Spleen (tissue), 11 donors: Measurements from ENCODE around the gene MESD. TPM values are rescaled to one million over a fixed set of nuclear protein-coding genes. Genes with fewer than 3 reads are reported as not detected.

ENCODE experiments used
- DNase-seq: peaks from one replicate; pipeline ENCODE4 v3.0.0-alpha.2; 2020
- H3K27ac ChIP-seq, 8 donors: fragments of 200-600 bp; sonication (generic) in 7 of 8; 1 replicate in 4 of 8; 2 replicates in 4 of 8; pipeline versions ENCODE4 v1.5.0 to v1.8.0; 2016 to 2021; ENCODE audit warnings: inconsistent platforms in 4 of 8, mild to moderate bottlenecking in 4 of 8, moderate library complexity in 1 of 8
- H3K27me3 ChIP-seq, 7 donors: fragments of 200-600 bp; sonication (generic) in 6 of 7; replicated peaks in 1 of 7; 1 replicate in 4 of 7; 2 replicates in 3 of 7; pipeline versions ENCODE4 v1.5.0 to v1.8.0; 2016 to 2021; ENCODE audit warnings: inconsistent platforms in 3 of 7, mild to moderate bottlenecking in 1 of 7
- H3K36me3 ChIP-seq, 6 donors: fragments of 200-600 bp; sonication (generic) in 5 of 6; 1 replicate in 4 of 6; 2 replicates in 2 of 6; pipeline versions ENCODE4 v1.5.0 to v1.8.0; 2016 to 2021; ENCODE audit warnings: inconsistent platforms in 2 of 6
- H3K4me1 ChIP-seq, 6 donors: fragments of 200-600 bp; sonication (generic) in 5 of 6; 1 replicate in 3 of 6; 2 replicates in 3 of 6; pipeline versions ENCODE4 v1.5.0 to v1.8.0; 2016 to 2021; ENCODE audit warnings: inconsistent platforms in 3 of 6
- H3K4me3 ChIP-seq, 8 donors: fragments of 200-600 bp; sonication (generic) in 7 of 8; 1 replicate in 4 of 8; 2 replicates in 4 of 8; pipeline versions ENCODE4 v1.5.0 to v1.8.0; 2016 to 2021; ENCODE audit warnings: inconsistent platforms in 4 of 8, mild to moderate bottlenecking in 4 of 8, moderate library complexity in 2 of 8
- H3K9me3 ChIP-seq, 8 donors: fragments of 200-600 bp; sonication (generic) in 7 of 8; 1 replicate in 4 of 8; 2 replicates in 4 of 8; pipeline versions ENCODE4 v1.5.0 to v1.8.0; 2016 to 2021; ENCODE audit warnings: inconsistent platforms in 4 of 8
- CTCF ChIP-seq, 11 experiments: fragments of 200-600 bp in 7 of 11; fragments of 450-650 bp in 4 of 11; sonication (generic) in 4 of 11; IDR thresholded peaks in 8 of 11; conservative IDR thresholded peaks in 3 of 11; 1 replicate in 7 of 11; 2 replicates in 4 of 11; pipeline versions ENCODE4 v1.4.0 to v1.8.0; 2016 to 2021; ENCODE audit warnings: antibody characterized with exemption in 11 of 11, inconsistent platforms in 4 of 11, mild to moderate bottlenecking in 1 of 11
- POLR2A ChIP-seq, 3 donors: fragments of 450-650 bp; IDR thresholded peaks; one replicate each; pipeline ENCODE4 v1.5.1; 2017; ENCODE audit warnings: antibody characterized with exemption in 3 of 3, mild to moderate bottlenecking in 1 of 3
- POLR2AphosphoS5 ChIP-seq, 3 donors: sonication (generic); formaldehyde crosslinking; IDR thresholded peaks; one replicate each; pipeline ENCODE4 v1.5.1; 2017; ENCODE audit warnings: antibody characterized with exemption in 3 of 3
- WGBS, 5 donors: extraction: QIAGEN DNeasy Blood & Tissue Kit in 3 of 5; methylation state at CpG; one replicate each; pipeline versions ENCODE4 v1.1.5 to v1.1.7; 2013 to 2018; 5-methylcytosine and 5-hydroxymethylcytosine counted together
- intact Hi-C: fragments of 100-400 bp; cut with DNase I; formaldehyde crosslinking; loops from one replicate; pipeline ENCODE4 v1.15.0; 2023; ENCODE audit warnings: low total_unique reads
- polyA plus RNA-seq, 3 donors: library from polyadenylated mRNA; stranded (reverse); fragments of 200-250 nt; gene quantifications; one replicate each; pipeline ENCODE4 v1.2.1, GENCODE V29; 2013
- total RNA-seq, 7 donors: library from RNA; depleted of rRNA in 3 of 7; stranded (reverse); fragments of >200 nt in 3 of 7; fragmentation: NEBNext Ultra II Directional in 4 of 7; extraction: Animal tissue kit (Norgen Biotek cat#: 25700) in 4 of 7; gene quantifications; one replicate each; pipeline versions ENCODE4 v1.1.0 to v1.2.1, GENCODE V29; 2016 to 2021
- donor health status: healthy with polysubstance abuse.
- donor health status: DM: no; HTN: no; CAD: no; lungs with moderate emphysema.
- donor health status: DM: no; HTN: no; CAD: no.
- donor health status: Bipolar disorder and iron deficiency.
- donor health status: healthy.
- donor health status: DM: no; HTN: no; CAD: no.
- donor health status: DM: yes; HTN: yes; CAD: no.

Gene MESD
- total and polyA plus RNA-seq, 10 donors: 8.5 to 39.8 (median 27.5) TPM

- intact Hi-C loops: no loop called here
- 91 to 94% (median 92%) methylated on average over 20 of the region's 20 CpGs for WGBS, 5 donors
- peaks cover 0 to 27% (median 0%) of the 10 kb centered on the region in 6 donors for H3K36me3 ChIP-seq
- H3K9me3 ChIP-seq: no peaks in the 10 kb centered on the region
- DNase-seq: peak; percentile 55
- H3K27ac ChIP-seq: no peak overlapping the region
- H3K4me1 ChIP-seq: peaks cover 0 to 13% (median 0%) of the 10 kb centered on the region in 6 donors
- H3K4me3 ChIP-seq: no peak overlapping the region
- H3K27me3 ChIP-seq: no peaks in the 10 kb centered on the region
- no peak for TF ChIP-seq CTCF (IDR thresholded peaks at IDR 0.05 in 8 of 11, conservative IDR thresholded peaks at IDR 0.05 in 3 of 11)
- TF ChIP-seq POLR2AphosphoS5 (IDR thresholded peaks at IDR 0.05): no peak
- no peak for TF ChIP-seq POLR2A (IDR thresholded peaks at IDR 0.05)
These were observed 67.7 kb downstream of the MESD start for GRCh38 chr15:80921736-80922410.

- H3K9me3 ChIP-seq: no peaks in the 10 kb centered on the region
- TF ChIP-seq CTCF (IDR thresholded peaks at IDR 0.05 in 8 of 11, conservative IDR thresholded peaks at IDR 0.05 in 3 of 11): no peak
- H3K4me3 ChIP-seq: no peak overlapping the region
- 25 to 41% (median 31%) methylated on average over 4 to 5 of the region's 5 CpGs for WGBS, 5 donors
- H3K4me1 ChIP-seq: peaks cover 0 to 13% (median 0%) of the 10 kb centered on the region in 6 donors
- H3K27ac ChIP-seq: no peak overlapping the region
- no peaks in the 10 kb centered on the region for H3K27me3 ChIP-seq
- no peak for DNase-seq
- intact Hi-C loops: no loop called here
- peaks cover 0 to 24% (median 0%) of the 10 kb centered on the region in 6 donors for H3K36me3 ChIP-seq
These were observed 69.3 kb downstream of the MESD start for GRCh38 chr15:80920271-80920699.

- H3K27me3 ChIP-seq: no peaks in the 10 kb centered on the region
- WGBS, 5 donors: 89 to 94% (median 92%) methylated on average over 5 of the region's 5 CpGs
- intact Hi-C loops: no loop called here
- no peak for DNase-seq
- H3K4me3 ChIP-seq: no peak overlapping the region
- H3K27ac ChIP-seq: no peak overlapping the region
- H3K9me3 ChIP-seq: no peaks in the 10 kb centered on the region
- H3K4me1 ChIP-seq: peaks cover 0 to 13% (median 0%) of the 10 kb centered on the region in 6 donors
- TF ChIP-seq POLR2AphosphoS5 (IDR thresholded peaks at IDR 0.05) (no peak), CTCF (IDR thresholded peaks at IDR 0.05 in 8 of 11, conservative IDR thresholded peaks at IDR 0.05 in 3 of 11) (no peak), POLR2A (IDR thresholded peaks at IDR 0.05) (no peak)
- H3K36me3 ChIP-seq: peaks cover 0 to 20% (median 0%) of the 10 kb centered on the region in 6 donors
These were observed 71.3 kb downstream of the MESD start for GRCh38 chr15:80918196-80918783.

GRCh38 chr15:80916056-80916455 lies 73.6 kb downstream of the MESD start:
- DNase-seq: no peak
- H3K4me3 ChIP-seq: no peak overlapping the region
- no peaks in the 10 kb centered on the region for H3K9me3 ChIP-seq
- intact Hi-C loops: no loop called here
- TF ChIP-seq POLR2A (IDR thresholded peaks at IDR 0.05) (no peak), CTCF (IDR thresholded peaks at IDR 0.05 in 8 of 11, conservative IDR thresholded peaks at IDR 0.05 in 3 of 11) (no peak), POLR2AphosphoS5 (IDR thresholded peaks at IDR 0.05) (no peak)
- 73 to 80% (median 78%) methylated on average over 7 of the region's 7 CpGs for WGBS, 5 donors
- no peak overlapping the region for H3K27ac ChIP-seq
- peaks cover 0 to 9% (median 0%) of the 10 kb centered on the region in 6 donors for H3K4me1 ChIP-seq
- peaks cover 0 to under 1% (median 0%) of the 10 kb centered on the region in 6 donors for H3K36me3 ChIP-seq
- H3K27me3 ChIP-seq: no peaks in the 10 kb centered on the region
